Right atrium auricular region (tissue), 2 donors: ENCODE results near the gene C1GALT1C1L. TPM values are rescaled to one million over a fixed set of nuclear protein-coding genes. Genes with fewer than 3 reads are reported as not detected.
"Not testable (repeated sequence)": the region's sequence is repeated elsewhere in the genome, so short reads cannot be mapped to it uniquely, and the experiment has no call there.

ENCODE experiments used
- DNase-seq: peaks from one replicate; pipeline ENCODE4 v3.0.0-alpha.2; 2019; ENCODE audit warnings: low spot score
- H3K27ac ChIP-seq, 2 donors: fragments of 200-600 bp; sonication (generic); 1 replicate in 1 of 2; 2 replicates in 1 of 2; pipeline ENCODE4 v1.5.1; 2016 to 2019
- H3K27me3 ChIP-seq, 2 donors: fragments of 200-600 bp; sonication (generic); one replicate each; pipeline versions ENCODE4 v1.5.1 to v1.6.0; 2017 to 2019
- H3K36me3 ChIP-seq: fragments of 200-600 bp; sonication (generic); one replicate; pipeline ENCODE4 v1.5.1; 2016
- H3K4me1 ChIP-seq, 2 donors: fragments of 200-600 bp; sonication (generic); one replicate each; pipeline versions ENCODE4 v1.5.1 to v1.6.0; 2017 to 2019
- H3K4me3 ChIP-seq, 2 donors: fragments of 200-600 bp; sonication (generic); 1 replicate in 1 of 2; 2 replicates in 1 of 2; pipeline ENCODE4 v1.5.1; 2017 to 2019; ENCODE audit warnings: mild to moderate bottlenecking in 1 of 2, moderate library complexity in 1 of 2
- H3K9me3 ChIP-seq, 2 donors: fragments of 200-600 bp; sonication (generic); one replicate each; pipeline ENCODE4 v1.5.1; 2019
- total RNA-seq, 2 donors: library from RNA; depleted of rRNA; stranded (reverse); fragments of >200 nt; gene quantifications; one replicate each; pipeline ENCODE4 v1.1.0, GENCODE V29; 2016
- TF ChIP-seq, protein P1 (sequence below), 2 donors: fragments of 200-600 bp; sonication (generic); IDR thresholded peaks; one replicate each; pipeline ENCODE4 v1.5.1; 2019; ENCODE audit warnings: antibody characterized with exemption in 2 of 2

Gene C1GALT1C1L
- total RNA-seq, 2 donors from 2014 or later = 0.98 to 2.1 TPM

GRCh38 chr2:43643680-43644079 lies 32.5 kb downstream of the C1GALT1C1L start:
- Histone ChIP-seq H3K27ac (no peak overlapping the region), H3K27me3 (no peaks in the 10 kb centered on the region), H3K4me3 (no peak overlapping the region), H3K9me3 (peaks cover 0 to 9% of the 10 kb centered on the region in 2 donors), H3K4me1 (no peaks in the 10 kb centered on the region), H3K36me3 (no peaks in the 10 kb centered on the region)
- DNase-seq = no peak
- TF ChIP-seq, protein P1, sequence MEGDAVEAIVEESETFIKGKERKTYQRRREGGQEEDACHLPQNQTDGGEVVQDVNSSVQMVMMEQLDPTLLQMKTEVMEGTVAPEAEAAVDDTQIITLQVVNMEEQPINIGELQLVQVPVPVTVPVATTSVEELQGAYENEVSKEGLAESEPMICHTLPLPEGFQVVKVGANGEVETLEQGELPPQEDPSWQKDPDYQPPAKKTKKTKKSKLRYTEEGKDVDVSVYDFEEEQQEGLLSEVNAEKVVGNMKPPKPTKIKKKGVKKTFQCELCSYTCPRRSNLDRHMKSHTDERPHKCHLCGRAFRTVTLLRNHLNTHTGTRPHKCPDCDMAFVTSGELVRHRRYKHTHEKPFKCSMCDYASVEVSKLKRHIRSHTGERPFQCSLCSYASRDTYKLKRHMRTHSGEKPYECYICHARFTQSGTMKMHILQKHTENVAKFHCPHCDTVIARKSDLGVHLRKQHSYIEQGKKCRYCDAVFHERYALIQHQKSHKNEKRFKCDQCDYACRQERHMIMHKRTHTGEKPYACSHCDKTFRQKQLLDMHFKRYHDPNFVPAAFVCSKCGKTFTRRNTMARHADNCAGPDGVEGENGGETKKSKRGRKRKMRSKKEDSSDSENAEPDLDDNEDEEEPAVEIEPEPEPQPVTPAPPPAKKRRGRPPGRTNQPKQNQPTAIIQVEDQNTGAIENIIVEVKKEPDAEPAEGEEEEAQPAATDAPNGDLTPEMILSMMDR (IDR thresholded peaks at IDR 0.05) = no peak

- no peak overlapping the region for H3K27ac ChIP-seq
- no peak overlapping the region for H3K4me3 ChIP-seq
- H3K27me3 ChIP-seq = no peaks in the 10 kb centered on the region
- TF ChIP-seq, protein P1 (IDR thresholded peaks at IDR 0.05) = no peak
- H3K36me3 ChIP-seq = no peaks in the 10 kb centered on the region
- H3K9me3 ChIP-seq = peaks cover 0 to 9% of the 10 kb centered on the region in 2 donors
- DNase-seq = no peak
- H3K4me1 ChIP-seq = no peaks in the 10 kb centered on the region
Observed at GRCh38 chr2:43642363-43642762, 33.9 kb downstream of the C1GALT1C1L start.

- H3K36me3 ChIP-seq = no peaks in the 10 kb centered on the region
- peaks cover 0 to 9% of the 10 kb centered on the region in 2 donors for H3K9me3 ChIP-seq
- H3K27ac ChIP-seq = peak within 1 kb of the TSS; percentile 62 to 86
- peak; percentile 90 for DNase-seq
- no peaks in the 10 kb centered on the region for H3K27me3 ChIP-seq
- H3K4me1 ChIP-seq = peaks cover 0 to 7% of the 10 kb centered on the region in 2 donors
- TF ChIP-seq, protein P1 (IDR thresholded peaks at IDR 0.05) = no peak
- H3K4me3 ChIP-seq = peak within 1 kb of the TSS; percentile 93 to 95
Observed at GRCh38 chr2:43637030-43637803, 39.0 kb downstream of the C1GALT1C1L start, which contains the start of gene PLEKHH2. Gene PLEKHH2 (plus strand): TSS chr2:43637260. CDS start chr2:43644674, 7,414 bp downstream.

- Histone ChIP-seq H3K36me3 (no peaks in the 10 kb centered on the region), H3K4me3 (peak overlapping the region; percentile 93 to 95), H3K9me3 (peaks cover 0 to 9% of the 10 kb centered on the region in 2 donors), H3K4me1 (peaks cover 0 to 7% of the 10 kb centered on the region in 2 donors), H3K27ac (peak overlapping the region in 1 of 2 donors; percentile 86), H3K27me3 (no peaks in the 10 kb centered on the region)
- no peak for DNase-seq
- TF ChIP-seq, protein P1 (IDR thresholded peaks at IDR 0.05) = no peak
Observed at GRCh38 chr2:43636621-43637020, 39.6 kb downstream of the C1GALT1C1L start.

DNA sequence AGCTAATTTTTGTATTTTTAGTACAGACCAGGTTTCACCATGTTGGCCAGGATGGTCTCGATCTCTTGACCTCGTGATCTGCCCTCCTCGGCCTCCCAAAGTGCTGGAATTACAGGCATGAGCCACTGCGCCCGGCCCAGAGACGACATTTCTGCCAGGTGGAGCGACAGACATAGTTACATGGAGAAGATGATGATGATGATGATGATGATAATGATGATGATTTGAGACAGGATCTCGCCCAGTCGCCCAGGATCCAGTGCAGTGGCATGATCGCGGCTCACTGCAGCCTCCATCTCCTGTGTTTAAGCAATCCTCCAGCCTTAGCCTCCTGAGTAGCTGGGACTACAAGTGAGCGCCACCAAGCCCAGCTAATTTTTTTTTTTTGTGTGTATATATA lies 40.1 kb downstream of the C1GALT1C1L start:
- not testable (repeated sequence) for H3K36me3 ChIP-seq, H3K27me3 ChIP-seq, DNase-seq, H3K4me1 ChIP-seq, H3K4me3 ChIP-seq, H3K27ac ChIP-seq, H3K9me3 ChIP-seq

DNA sequence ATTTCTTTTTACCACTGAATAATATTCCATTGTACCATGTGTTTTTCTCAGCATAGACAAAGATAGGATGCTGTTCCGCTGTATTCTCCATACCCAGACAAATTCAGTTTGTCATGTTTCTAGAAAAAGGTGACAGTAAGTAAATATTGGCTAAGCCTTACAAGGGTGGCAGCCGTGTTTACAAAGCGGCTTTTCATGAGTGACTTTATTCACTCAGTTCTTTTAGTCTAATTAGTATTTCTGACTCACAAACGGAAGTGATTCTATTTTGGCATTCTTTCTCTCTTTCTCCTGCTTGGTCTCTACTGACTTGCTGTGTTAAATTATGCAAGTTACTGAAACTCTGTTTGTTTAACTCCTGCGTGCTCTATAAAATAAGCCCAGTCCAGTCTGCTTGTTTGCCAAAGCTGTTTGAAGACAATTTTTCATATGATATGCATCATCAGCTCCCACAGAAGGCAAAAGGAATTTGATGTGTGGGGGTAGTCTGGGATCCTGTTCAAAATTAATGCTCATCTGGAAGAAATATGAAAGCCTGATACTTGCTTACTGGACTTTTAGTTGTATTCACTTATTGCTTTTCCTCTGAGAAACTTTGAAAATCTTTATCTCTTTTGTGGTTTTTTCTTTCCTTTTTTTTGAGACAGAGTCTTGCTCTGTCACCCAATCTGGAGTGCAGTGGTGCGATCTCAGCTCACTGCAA lies 41.5 kb downstream of the C1GALT1C1L start:
- peaks cover 0 to 7% of the 10 kb centered on the region in 2 donors for H3K4me1 ChIP-seq
- TF ChIP-seq, protein P1 (IDR thresholded peaks at IDR 0.05) = no peak
- peaks cover 0 to 7% of the 10 kb centered on the region in 2 donors for H3K9me3 ChIP-seq
- no peak overlapping the region for H3K4me3 ChIP-seq
- H3K27ac ChIP-seq = peak overlapping the region in 1 of 2 donors; percentile 33
- no peak for DNase-seq
- no peaks in the 10 kb centered on the region for H3K36me3 ChIP-seq
- H3K27me3 ChIP-seq = no peaks in the 10 kb centered on the region
